MM.1S (cell line): ENCODE data around the gene OAS2.

Source experiments
- DNase-seq: peaks from one replicate; pipeline ENCODE4 v3.0.0-alpha.2; 2015
- H2AFZ ChIP-seq: fragments of 300-600 bp; sonication (generic); 2 replicates; pipeline ENCODE4 v1.6.0; 2016; ENCODE audit warnings: antibody characterized with exemption, low read length
- H3F3A ChIP-seq: fragments of 300-600 bp; sonication (generic); 2 replicates; pipeline ENCODE4 v1.6.1; 2016; ENCODE audit warnings: mild to moderate bottlenecking, antibody characterized with exemption, low read length, moderate library complexity, mixed read lengths; ENCODE audit not compliant: insufficient read depth
- H3K27ac ChIP-seq: fragments of 300-600 bp; sonication (generic); 2 replicates; pipeline ENCODE4 v1.5.1; 2016; ENCODE audit warnings: mild to moderate bottlenecking, low read length
- H3K27me3 ChIP-seq: fragments of 300-600 bp; sonication (generic); replicated peaks from 2 replicates; pipeline ENCODE4 v1.6.0; 2016; ENCODE audit warnings: low read length; ENCODE audit not compliant: insufficient read depth
- H3K36me3 ChIP-seq: fragments of 300-600 bp; sonication (generic); replicated peaks from 2 replicates; pipeline ENCODE4 v1.6.1; 2016; ENCODE audit warnings: mild to moderate bottlenecking, low read length, mixed read lengths; ENCODE audit not compliant: insufficient read depth
- H3K4me1 ChIP-seq: fragments of 300-600 bp; sonication (generic); 2 replicates; pipeline ENCODE4 v1.6.1; 2016; ENCODE audit warnings: low read length, mixed read lengths
- H3K4me2 ChIP-seq: fragments of 300-600 bp; sonication (generic); 2 replicates; pipeline ENCODE4 v1.6.0; 2016; ENCODE audit warnings: low read depth, low read length
- H3K4me3 ChIP-seq: fragments of 300-600 bp; sonication (generic); 2 replicates; pipeline ENCODE4 v1.5.1; 2016; ENCODE audit warnings: low read length, mixed read lengths
- H3K79me2 ChIP-seq: fragments of 300-600 bp; sonication (generic); 2 replicates; pipeline ENCODE4 v1.6.1; 2016; ENCODE audit warnings: mixed run types, low read length, mixed read lengths
- H3K9ac ChIP-seq: fragments of 300-600 bp; sonication (generic); 2 replicates; pipeline ENCODE4 v1.6.1; 2016; ENCODE audit warnings: low read length, mixed read lengths
- H3K9me2 ChIP-seq: fragments of 300-600 bp; sonication (generic); replicated peaks from 2 replicates; pipeline ENCODE4 v1.6.1; 2016; ENCODE audit warnings: mild to moderate bottlenecking, low read length, mixed read lengths; ENCODE audit not compliant: insufficient read depth
- H3K9me3 ChIP-seq: fragments of 300-600 bp; sonication (generic); replicated peaks from 2 replicates; pipeline ENCODE4 v1.6.1; 2016; ENCODE audit warnings: mild to moderate bottlenecking, low read length, mixed read lengths; ENCODE audit not compliant: insufficient read depth
- H4K20me1 ChIP-seq: fragments of 300-600 bp; sonication (generic); 2 replicates; pipeline ENCODE4 v1.6.1; 2016; ENCODE audit warnings: mild to moderate bottlenecking, low read length, moderate library complexity, mixed read lengths; ENCODE audit not compliant: insufficient read depth
- CTCF ChIP-seq: fragments of 300-600 bp; sonication (generic); IDR thresholded peaks from 2 replicates; pipeline ENCODE4 v1.5.1; 2016; ENCODE audit warnings: antibody characterized with exemption, low read length, mixed read lengths
- EZH2 ChIP-seq: fragments of 300-600 bp; sonication (generic); optimal IDR thresholded peaks from 2 replicates; pipeline ENCODE3; 2017; ENCODE audit warnings: low read depth, mild to moderate bottlenecking, antibody characterized with exemption, low read length, mixed read lengths
- EZH2phosphoT487 ChIP-seq: fragments of 300-600 bp; sonication (generic); IDR thresholded peaks from 2 replicates; pipeline ENCODE4 v1.6.1; 2018; ENCODE audit warnings: antibody characterized with exemption, low read length

The OAS2 gene

GRCh38 chr12:113007166-113007565 is 28.8 kb downstream of the OAS2 start:
- Histone ChIP-seq H2AFZ (no peak overlapping the region), H3K9ac (no peak overlapping the region), H3K79me2 (no peaks in the 10 kb centered on the region), H3K4me2 (no peak overlapping the region), H3K36me3 (no peaks in the 10 kb centered on the region), H3F3A (no peaks in the 10 kb centered on the region), H3K9me3 (no peaks in the 10 kb centered on the region), H4K20me1 (no peaks in the 10 kb centered on the region), H3K4me3 (no peak overlapping the region), H3K27ac (no peak overlapping the region), H3K9me2 (no peaks in the 10 kb centered on the region), H3K4me1 (no peaks in the 10 kb centered on the region), H3K27me3 (no peaks in the 10 kb centered on the region)
- TF ChIP-seq EZH2 = no peak
- no peak for TF ChIP-seq EZH2phosphoT487
- no peak for TF ChIP-seq CTCF
- no peak for DNase-seq

GRCh38 chr12:113010701-113011100 is 32.4 kb downstream of the OAS2 start:
- Histone ChIP-seq H3K27ac (no peak overlapping the region), H3K27me3 (no peaks in the 10 kb centered on the region), H3K4me3 (no peak overlapping the region), H3K9me2 (no peaks in the 10 kb centered on the region), H3K36me3 (no peaks in the 10 kb centered on the region), H3K9me3 (no peaks in the 10 kb centered on the region), H3K79me2 (no peaks in the 10 kb centered on the region), H2AFZ (no peak overlapping the region), H4K20me1 (no peaks in the 10 kb centered on the region), H3K9ac (no peak overlapping the region), H3K4me2 (no peak overlapping the region), H3K4me1 (no peaks in the 10 kb centered on the region), H3F3A (no peaks in the 10 kb centered on the region)
- TF ChIP-seq EZH2 = no peak
- no peak for TF ChIP-seq EZH2phosphoT487
- TF ChIP-seq CTCF = no peak
- DNase-seq = no peak

- Histone ChIP-seq H3K4me1 (no peaks in the 10 kb centered on the region), H3K36me3 (no peaks in the 10 kb centered on the region), H3K4me2 (no peak overlapping the region)
These were observed 36.2 kb downstream of the OAS2 start for GRCh38 chr12:113014565-113014964.

More at GRCh38 chr12:113014565-113014964, 36.2 kb downstream of the OAS2 start:
- H3K27ac ChIP-seq = no peak overlapping the region
- no peaks in the 10 kb centered on the region for H3F3A ChIP-seq
- no peak for TF ChIP-seq CTCF
- TF ChIP-seq EZH2 = no peak
- no peak for TF ChIP-seq EZH2phosphoT487
- no peaks in the 10 kb centered on the region for H3K27me3 ChIP-seq
- no peak for DNase-seq
- no peaks in the 10 kb centered on the region for H3K9me2 ChIP-seq
- H3K9me3 ChIP-seq = no peaks in the 10 kb centered on the region
- no peaks in the 10 kb centered on the region for H3K79me2 ChIP-seq
- H3K9ac ChIP-seq = no peak overlapping the region
- no peak overlapping the region for H2AFZ ChIP-seq
- H4K20me1 ChIP-seq = no peaks in the 10 kb centered on the region
- H3K4me3 ChIP-seq = no peak overlapping the region
